H1 (cell line): ENCODE measurements around the gene CFAP91. TPM values are rescaled to one million over a fixed set of nuclear protein-coding genes. Genes with fewer than 3 reads are reported as not detected.

Experiments
- polyA plus RNA-seq, 7 experiments: library from polyadenylated mRNA; depleted of rRNA in 3 of 7; stranded (reverse) in 5 of 7; unstranded in 2 of 7; fragments of >200 nt in 5 of 7; fragments of 200-250 nt in 2 of 7; gene quantifications; 1 replicate in 5 of 7; 2 replicates in 1 of 7; 4 replicates in 1 of 7; pipeline versions ENCODE4 v1.2.1 to v1.2.3, GENCODE V29; 2011 to 2013; ENCODE audit warnings: missing spikeins in 2 of 7, mixed read lengths in 2 of 7
- total RNA-seq: library from RNA; stranded (reverse); fragmentation: NEBNext Ultra II Directional; extraction: Animal tissue kit (Norgen Biotek cat#: 25700); gene quantifications from 2 replicates; pipeline ENCODE4 v1.2.1, GENCODE V29; 2021
- TF ChIP-seq, protein P1 (sequence below): fragments of 300-600 bp; sonication (generic); IDR thresholded peaks from 2 replicates; pipeline ENCODE4 v1.7.1; 2012; ENCODE audit warnings: low read length, moderate library complexity, mild to moderate bottlenecking, inconsistent platforms; ENCODE audit not compliant: insufficient replicate concordance

Gene CFAP91
- total and polyA plus RNA-seq, 2 of the 8 experiments (the other 6 are each of a cell fraction or from before 2014, with no cell fraction given), result 5.4 to 7.4 TPM

DNA sequence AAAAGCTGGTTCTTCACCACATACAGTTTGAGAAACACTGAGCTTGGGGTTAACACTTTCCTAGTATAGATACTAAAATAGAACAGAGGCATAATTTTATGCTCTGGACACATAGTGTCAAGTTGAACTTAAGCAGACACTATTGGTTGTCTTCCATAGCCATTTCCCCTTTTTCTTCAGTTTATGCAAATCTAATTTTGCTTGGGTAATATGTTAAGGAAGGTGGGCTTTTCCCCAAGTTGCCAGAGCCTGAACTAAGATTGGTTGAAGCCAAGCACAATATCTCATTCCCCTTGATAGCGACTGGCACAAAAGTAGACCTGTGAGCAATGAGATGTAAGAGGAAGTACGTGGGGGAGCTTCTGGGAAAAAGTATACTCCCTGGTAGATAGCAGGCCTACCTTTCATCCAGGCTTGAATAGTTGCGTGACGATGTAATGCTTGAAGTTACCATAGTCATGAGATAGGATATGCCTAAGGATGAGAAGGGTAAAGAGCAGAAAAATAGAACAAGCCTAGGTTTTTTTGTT is 37.9 kb upstream of the CFAP91 start (continued):
- TF ChIP-seq, protein P1, sequence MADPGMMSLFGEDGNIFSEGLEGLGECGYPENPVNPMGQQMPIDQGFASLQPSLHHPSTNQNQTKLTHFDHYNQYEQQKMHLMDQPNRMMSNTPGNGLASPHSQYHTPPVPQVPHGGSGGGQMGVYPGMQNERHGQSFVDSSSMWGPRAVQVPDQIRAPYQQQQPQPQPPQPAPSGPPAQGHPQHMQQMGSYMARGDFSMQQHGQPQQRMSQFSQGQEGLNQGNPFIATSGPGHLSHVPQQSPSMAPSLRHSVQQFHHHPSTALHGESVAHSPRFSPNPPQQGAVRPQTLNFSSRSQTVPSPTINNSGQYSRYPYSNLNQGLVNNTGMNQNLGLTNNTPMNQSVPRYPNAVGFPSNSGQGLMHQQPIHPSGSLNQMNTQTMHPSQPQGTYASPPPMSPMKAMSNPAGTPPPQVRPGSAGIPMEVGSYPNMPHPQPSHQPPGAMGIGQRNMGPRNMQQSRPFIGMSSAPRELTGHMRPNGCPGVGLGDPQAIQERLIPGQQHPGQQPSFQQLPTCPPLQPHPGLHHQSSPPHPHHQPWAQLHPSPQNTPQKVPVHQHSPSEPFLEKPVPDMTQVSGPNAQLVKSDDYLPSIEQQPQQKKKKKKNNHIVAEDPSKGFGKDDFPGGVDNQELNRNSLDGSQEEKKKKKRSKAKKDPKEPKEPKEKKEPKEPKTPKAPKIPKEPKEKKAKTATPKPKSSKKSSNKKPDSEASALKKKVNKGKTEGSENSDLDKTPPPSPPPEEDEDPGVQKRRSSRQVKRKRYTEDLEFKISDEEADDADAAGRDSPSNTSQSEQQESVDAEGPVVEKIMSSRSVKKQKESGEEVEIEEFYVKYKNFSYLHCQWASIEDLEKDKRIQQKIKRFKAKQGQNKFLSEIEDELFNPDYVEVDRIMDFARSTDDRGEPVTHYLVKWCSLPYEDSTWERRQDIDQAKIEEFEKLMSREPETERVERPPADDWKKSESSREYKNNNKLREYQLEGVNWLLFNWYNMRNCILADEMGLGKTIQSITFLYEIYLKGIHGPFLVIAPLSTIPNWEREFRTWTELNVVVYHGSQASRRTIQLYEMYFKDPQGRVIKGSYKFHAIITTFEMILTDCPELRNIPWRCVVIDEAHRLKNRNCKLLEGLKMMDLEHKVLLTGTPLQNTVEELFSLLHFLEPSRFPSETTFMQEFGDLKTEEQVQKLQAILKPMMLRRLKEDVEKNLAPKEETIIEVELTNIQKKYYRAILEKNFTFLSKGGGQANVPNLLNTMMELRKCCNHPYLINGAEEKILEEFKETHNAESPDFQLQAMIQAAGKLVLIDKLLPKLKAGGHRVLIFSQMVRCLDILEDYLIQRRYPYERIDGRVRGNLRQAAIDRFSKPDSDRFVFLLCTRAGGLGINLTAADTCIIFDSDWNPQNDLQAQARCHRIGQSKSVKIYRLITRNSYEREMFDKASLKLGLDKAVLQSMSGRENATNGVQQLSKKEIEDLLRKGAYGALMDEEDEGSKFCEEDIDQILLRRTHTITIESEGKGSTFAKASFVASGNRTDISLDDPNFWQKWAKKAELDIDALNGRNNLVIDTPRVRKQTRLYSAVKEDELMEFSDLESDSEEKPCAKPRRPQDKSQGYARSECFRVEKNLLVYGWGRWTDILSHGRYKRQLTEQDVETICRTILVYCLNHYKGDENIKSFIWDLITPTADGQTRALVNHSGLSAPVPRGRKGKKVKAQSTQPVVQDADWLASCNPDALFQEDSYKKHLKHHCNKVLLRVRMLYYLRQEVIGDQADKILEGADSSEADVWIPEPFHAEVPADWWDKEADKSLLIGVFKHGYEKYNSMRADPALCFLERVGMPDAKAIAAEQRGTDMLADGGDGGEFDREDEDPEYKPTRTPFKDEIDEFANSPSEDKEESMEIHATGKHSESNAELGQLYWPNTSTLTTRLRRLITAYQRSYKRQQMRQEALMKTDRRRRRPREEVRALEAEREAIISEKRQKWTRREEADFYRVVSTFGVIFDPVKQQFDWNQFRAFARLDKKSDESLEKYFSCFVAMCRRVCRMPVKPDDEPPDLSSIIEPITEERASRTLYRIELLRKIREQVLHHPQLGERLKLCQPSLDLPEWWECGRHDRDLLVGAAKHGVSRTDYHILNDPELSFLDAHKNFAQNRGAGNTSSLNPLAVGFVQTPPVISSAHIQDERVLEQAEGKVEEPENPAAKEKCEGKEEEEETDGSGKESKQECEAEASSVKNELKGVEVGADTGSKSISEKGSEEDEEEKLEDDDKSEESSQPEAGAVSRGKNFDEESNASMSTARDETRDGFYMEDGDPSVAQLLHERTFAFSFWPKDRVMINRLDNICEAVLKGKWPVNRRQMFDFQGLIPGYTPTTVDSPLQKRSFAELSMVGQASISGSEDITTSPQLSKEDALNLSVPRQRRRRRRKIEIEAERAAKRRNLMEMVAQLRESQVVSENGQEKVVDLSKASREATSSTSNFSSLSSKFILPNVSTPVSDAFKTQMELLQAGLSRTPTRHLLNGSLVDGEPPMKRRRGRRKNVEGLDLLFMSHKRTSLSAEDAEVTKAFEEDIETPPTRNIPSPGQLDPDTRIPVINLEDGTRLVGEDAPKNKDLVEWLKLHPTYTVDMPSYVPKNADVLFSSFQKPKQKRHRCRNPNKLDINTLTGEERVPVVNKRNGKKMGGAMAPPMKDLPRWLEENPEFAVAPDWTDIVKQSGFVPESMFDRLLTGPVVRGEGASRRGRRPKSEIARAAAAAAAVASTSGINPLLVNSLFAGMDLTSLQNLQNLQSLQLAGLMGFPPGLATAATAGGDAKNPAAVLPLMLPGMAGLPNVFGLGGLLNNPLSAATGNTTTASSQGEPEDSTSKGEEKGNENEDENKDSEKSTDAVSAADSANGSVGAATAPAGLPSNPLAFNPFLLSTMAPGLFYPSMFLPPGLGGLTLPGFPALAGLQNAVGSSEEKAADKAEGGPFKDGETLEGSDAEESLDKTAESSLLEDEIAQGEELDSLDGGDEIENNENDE, result no peak
